Posterior vena cava (tissue), 2 donors: ENCODE measurements around the gene ITGAX. TPM values are rescaled to one million over a fixed set of nuclear protein-coding genes. Genes with fewer than 3 reads are reported as not detected.

Experiments used
- DNase-seq: peaks from one replicate; pipeline ENCODE4 v3.0.0-alpha.2; 2020; ENCODE audit warnings: low spot score
- intact Hi-C, 2 donors: fragments of 100-400 bp; cut with DNase I; formaldehyde crosslinking; loops; one replicate each; pipeline versions ENCODE4 v1.14.1 to v1.14.2; 2022 to 2023
- total RNA-seq, 2 donors: library from RNA; stranded (reverse); fragmentation: NEBNext Ultra II Directional; extraction: Animal tissue kit (Norgen Biotek cat#: 25700); gene quantifications; one replicate each; pipeline ENCODE4 v1.2.1, GENCODE V29; 2021
- donor health status: DM: yes; HTN: yes; CAD: no.
- donor health status: DM: yes; HTN: yes; CAD: no.

ITGAX gene
- total RNA-seq, 2 donors from 2014 or later: 13.4 to 15.2 TPM

DNA sequence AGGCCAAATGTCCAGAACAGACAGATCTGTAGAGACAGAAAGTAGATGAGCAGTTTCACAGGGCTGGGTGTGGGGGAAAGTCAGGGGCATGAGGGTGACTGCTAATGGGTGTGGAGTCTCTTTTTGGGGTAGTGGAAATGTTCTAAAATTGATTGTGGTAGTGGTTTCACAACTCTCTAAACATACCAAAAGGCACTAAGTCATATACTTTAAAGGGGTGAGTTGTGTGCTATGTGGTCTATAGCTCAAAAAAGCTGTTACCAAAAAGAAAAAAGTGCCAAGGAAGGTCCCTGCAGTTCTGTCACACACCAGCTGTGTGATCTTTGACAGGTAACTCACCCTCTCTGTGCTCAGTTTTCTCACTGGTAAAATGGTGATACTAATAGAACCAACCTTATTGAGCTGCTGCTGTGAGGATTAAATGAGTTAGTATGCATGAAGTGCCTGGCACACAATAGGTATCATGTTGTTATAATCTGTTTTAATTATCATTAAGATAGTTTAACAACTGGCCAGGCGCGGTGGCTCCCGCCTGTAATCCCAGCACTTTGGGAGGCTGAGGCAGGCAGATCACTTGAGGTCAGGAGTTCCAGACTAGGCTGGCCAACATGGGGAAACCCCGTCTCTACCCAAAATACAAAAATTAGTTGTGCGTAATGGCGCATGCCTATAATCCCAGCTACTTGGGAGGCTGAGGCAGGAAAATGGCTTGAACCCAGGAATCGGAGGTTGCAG is 10.3 kb downstream of the ITGAX start:
- peak; percentile 38 for DNase-seq
- intact Hi-C loops: no loop called here

DNA sequence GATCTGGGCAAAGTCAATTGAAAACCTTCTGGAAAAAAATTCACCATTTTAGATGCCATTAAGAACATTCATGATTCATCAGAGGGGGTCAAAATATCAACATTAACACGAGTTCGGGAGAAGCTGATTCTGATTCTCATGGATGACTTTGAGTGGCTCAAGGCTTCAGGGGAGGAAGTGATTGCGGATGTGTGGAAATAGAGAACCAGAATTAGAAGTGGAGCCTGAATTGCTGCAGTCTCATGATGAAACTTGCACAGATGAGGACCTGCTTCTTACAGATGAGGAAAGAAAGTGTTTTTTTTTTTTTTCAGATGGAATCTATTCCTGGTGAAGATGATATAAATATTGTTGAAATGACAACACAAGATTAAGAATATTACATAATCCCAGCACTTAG is 12.9 kb downstream of the ITGAX start:
- no peak for DNase-seq
- intact Hi-C loops: no loop called here

DNA sequence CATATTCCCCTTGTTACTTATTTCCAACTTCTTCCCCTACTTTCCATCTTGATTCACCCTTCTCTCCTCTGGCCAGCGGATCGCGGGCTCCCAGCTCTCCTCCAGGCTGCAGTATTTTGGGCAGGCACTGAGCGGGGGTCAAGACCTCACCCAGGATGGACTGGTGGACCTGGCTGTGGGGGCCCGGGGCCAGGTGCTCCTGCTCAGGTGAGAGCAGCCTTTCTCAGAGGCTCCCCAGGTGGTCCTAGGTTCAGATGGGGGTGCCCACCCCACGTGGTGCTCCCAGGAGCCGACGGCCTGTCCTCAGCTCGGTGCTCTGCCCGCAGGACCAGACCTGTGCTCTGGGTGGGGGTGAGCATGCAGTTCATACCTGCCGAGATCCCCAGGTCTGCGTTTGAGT is 16.0 kb downstream of the ITGAX start:
- intact Hi-C loops: no loop called here

DNA sequence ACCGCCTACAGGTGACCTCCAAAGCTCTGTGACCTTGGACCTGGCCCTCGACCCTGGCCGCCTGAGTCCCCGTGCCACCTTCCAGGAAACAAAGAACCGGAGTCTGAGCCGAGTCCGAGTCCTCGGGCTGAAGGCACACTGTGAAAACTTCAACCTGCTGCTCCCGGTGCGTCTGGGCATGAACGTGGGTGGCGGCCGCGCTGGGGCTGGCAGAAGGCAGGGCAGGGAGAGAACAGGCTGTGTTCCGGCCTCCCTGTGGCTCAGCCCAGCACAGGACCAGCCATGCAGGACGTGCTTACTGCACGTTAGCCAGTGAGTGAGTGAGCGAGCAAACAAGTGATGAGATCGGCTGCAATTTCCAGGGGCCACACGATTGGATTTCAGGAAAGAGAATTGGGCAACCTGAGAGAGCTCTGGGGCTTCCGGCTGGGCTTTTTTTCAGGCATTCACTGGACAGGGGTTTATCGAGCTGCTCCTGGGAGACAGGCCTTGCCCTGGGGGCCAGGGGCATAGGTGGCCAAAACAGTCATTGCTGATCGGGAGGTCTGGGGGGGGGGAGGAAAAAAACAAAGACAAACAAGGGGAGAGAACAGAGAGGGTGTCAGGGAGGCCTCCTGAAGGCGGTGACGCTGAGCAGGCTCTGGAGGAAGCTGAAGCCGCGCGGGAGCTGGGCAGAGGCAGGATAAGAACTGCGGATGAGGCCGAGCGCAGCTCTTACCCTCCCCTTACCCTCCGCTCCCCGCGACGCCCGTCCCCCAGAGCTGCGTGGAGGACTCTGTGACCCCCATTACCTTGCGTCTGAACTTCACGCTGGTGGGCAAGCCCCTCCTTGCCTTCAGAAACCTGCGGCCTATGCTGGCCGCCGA is 16.9 kb downstream of the ITGAX start:
- intact Hi-C loops: no loop called here
- DNase-seq: no peak

More for the DNA sequence above, 16.0 kb downstream of the ITGAX start:
- DNase-seq: no peak

DNA sequence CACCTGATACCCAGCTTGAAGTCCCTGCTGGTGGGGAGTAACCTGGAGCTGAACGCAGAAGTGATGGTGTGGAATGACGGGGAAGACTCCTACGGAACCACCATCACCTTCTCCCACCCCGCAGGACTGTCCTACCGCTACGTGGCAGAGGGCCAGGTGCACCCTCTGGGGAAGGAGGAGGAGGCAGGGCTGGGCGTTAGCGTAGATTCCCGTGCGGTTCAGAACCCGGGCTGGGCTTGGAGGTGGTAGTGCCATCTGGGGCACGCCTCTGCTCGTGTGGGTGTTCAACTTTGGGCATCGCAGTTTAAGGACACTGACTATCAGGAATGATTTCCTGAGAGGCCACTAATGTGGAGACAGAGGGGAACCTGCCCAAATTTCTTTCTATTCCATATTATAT is 18.3 kb downstream of the ITGAX start:
- DNase-seq: no peak
- intact Hi-C loops: no loop called here

DNA sequence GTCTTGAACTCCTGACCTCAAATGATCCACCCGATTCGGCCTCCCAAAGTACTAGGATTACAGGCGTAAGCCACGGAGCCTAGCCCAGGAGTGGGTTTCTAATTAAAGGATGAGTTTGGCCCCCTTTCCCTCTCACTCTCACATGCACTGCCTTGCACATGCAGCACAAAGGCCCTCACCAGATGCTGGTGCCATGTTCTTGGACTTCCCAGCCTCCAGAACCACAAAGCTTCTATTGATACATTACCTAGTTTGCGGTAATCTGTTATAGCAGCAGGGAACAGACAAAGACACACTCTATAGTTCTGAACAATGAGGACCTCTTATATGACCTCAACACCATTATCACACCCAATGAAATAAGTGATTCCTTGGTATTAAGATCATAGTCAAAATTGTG is 20.3 kb downstream of the ITGAX start:
- intact Hi-C loops: no loop called here
- no peak for DNase-seq

DNA sequence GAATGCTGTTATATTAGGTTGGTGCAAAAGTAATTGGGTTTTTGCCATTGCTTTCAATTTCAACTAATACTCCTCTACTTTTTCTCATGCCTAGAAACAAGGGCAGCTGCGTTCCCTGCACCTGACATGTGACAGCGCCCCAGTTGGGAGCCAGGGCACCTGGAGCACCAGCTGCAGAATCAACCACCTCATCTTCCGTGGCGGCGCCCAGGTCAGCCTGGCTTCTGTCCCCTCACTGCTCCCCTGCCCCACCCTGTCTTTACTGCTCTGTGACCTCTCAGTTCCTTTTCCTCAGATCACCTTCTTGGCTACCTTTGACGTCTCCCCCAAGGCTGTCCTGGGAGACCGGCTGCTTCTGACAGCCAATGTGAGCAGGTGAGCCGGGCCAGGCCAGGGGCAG is 21.7 kb downstream of the ITGAX start:
- intact Hi-C loops: no loop called here
- DNase-seq: no peak

DNA sequence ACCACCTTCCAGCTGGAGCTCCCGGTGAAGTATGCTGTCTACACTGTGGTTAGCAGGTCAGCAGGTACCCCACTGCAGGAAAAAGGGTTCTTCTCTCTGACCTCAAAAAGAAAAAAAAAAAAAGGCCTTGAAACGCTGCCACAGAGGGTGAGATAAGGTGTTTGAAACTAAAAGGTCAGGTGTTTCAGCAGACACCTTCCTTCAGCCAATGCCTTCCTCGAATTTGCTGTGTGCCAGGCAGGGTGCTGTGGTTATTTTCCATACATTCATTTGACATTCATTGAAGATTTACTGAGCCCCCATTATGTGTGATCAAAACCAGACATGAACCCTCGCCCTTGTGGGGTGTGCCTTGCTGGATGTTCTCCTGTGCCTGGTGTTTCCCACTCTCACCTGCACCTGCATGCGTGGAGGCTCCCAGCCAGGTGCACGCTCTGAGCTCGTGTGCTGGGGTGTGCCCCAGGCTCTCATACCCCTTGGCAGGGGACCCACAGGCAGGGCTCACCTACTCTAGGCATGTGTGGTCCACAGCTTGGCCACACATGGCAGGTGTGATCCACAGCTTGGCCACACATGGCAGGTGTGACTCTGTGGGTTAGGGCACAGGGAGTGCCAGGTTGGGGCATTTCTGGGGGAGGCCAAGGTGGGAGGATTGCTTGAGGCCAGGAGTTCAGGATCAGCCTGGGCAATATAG is 22.4 kb downstream of the ITGAX start:
- DNase-seq: no peak
- intact Hi-C loops: no loop called here

DNA sequence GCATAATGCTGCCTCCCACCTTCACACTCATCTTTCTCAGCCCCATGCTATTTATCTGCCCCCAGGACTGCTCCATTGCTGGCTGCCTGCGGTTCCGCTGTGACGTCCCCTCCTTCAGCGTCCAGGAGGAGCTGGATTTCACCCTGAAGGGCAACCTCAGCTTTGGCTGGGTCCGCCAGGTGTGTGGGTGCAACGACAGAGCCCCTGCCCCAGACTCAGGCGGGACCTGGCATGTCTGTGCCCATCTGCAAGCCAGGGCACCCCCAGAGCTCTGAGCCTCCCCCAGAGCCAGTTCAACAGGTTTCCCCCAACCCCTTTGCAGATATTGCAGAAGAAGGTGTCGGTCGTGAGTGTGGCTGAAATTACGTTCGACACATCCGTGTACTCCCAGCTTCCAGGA is 25.2 kb downstream of the ITGAX start:
- DNase-seq: no peak
- intact Hi-C loops: no loop called here

DNA sequence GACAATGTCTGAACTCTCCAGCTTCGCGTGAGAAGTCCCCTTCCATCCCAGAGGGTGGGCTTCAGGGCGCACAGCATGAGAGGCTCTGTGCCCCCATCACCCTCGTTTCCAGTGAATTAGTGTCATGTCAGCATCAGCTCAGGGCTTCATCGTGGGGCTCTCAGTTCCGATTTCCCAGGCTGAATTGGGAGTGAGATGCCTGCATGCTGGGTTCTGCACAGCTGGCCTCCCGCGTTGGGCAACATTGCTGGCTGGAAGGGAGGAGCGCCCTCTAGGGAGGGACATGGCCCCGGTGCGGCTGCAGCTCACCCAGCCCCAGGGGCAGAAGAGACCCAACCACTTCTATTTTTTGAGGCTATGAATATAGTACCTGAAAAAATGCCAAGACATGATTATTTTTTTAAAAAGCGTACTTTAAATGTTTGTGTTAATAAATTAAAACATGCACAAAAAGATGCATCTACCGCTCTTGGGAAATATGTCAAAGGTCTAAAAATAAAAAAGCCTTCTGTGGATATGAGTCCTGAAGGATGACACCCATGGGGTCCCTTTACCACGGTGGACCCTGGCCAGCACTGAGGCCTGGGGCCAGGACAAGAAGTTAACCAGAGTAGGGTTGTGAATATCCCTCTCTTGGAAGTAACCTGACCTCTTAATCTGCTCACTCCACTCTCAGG is 27.6 kb downstream of the ITGAX start:
- DNase-seq: peak; percentile 88
- intact Hi-C loops: no loop called here

DNA sequence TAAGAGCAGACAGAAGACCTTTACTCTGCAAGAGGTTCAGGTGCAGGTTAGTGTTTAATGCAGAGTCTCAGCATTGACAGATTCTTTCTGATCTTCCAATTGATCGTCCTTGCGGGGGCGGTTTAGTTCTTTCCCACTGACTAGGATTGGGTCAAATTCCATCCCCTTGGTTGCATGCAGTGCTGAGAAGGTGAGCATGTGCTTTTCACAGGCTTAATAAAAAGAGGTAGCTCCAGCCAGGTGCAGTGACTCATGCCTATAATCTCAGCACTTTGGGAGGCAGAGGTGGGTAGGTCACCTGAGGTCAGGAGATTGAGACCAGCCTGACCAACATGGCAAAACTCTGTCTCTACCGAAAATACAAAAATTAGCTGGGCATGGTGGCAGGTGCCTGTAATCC is 30.7 kb downstream of the ITGAX start:
- intact Hi-C loops: no loop called here
- no peak for DNase-seq

DNA sequence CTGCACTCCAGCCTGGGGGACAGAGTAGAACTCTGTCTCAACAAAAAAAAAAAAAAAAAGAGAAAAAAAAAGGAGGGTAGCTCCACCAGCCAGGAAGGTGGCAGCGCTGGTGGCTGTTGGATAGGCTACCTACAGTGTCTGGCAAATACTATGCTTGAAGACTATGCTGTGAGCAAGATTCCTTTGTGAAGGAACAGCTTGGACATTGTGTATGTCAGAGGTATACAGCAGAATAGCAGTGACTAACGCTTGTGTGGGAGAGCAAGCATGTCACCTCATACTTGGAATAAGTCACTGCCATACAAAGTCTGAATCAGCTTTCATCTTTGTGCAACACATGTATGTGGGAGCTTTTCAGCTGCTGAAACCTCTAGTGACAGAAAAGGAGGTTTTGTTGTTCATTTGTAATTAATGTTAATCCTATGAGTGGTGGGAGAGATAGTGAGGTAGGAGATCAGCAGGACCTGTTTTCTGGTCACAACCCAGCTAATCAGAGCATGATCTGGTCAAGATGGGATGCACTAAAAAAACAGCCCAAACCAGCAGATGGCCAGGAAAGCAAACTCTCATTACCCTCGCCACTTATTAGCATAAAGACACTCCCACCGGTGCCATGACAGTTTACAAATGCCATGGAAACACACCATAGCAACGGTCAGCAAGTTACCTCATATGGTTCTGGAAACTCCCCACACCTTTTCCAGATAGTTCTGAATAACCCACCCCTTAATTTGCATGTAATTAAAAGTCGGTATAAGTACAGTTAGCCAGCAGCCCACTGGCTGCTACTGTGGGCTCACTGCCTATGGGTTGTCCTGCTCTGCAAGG is 31.4 kb downstream of the ITGAX start:
- DNase-seq: no peak
- intact Hi-C loops: no loop called here

DNA sequence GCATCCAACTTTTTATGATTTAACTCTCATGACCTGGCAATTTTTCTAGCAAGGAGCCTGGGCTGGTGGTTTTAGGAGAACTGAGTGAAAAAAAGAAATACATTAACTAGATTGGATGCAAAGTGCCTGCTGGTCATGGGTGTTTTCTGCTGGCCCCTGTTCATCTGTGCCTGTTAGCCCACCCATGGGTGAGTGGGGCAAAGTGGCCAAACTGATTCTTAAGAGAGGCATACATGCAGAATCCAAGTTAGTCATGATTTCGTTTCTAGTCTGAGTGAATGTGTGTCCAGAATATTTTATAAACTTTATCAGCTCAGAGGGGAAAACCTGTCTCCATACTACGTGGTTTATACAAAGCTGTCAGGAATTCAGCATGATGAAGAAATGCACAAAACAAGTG is 33.6 kb downstream of the ITGAX start:
- intact Hi-C loops: no loop called here
- no peak for DNase-seq

DNA sequence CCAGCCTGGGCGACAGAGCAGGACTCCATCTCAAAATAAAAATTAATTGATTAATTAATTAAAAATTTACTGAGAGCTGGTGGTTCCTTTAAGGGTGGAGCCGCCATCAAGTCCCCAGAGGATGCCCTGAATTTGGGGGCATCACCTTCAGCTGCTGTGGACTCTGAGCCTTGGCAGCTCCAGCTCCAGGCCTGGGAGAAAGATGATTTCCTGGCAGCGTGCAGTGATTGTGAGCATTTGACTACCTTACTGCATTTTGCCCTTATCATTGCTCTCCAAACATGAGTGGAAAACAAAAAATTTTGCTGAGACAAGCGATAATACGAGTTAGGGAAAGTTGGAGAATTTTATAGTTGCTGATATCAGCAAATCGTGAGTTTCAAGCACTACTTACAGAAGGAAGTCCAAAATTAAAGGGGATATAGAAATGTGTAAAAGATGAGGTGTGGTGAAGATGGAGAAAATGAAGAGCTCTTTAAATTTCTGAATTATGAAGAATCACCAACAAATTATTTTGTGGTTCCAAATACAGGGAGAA is 35.6 kb downstream of the ITGAX start:
- DNase-seq: no peak

DNA sequence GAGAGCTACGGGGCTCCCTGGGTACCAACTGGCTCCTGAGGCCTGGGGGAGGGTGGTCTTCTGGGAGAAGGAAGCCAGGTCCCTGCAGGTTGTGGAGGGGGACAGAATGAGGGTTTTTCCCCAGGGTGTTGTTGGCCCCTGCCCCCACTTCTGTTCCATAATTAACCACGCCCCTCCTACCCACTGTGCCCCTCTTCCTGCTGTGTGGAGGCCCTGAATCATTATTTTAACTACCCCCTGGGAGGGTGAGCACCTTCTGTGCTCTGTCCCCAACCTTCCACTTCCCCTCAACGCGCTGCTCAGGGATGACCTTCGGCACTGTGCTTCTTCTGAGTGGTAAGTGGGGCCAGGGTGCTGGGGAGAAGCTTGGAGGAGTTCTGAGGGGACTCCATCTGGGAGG is 38.1 kb downstream of the ITGAX start, which contains the start of gene ITGAD:
Gene ITGAD (plus strand): TSS at position 280 of the 400 bp plus-strand sequence. CDS start 26 bp downstream, at position 306.
- no peak for DNase-seq
- intact Hi-C loops: no loop called here

More for the DNA sequence above, 35.6 kb downstream of the ITGAX start:
- intact Hi-C loops: no loop called here

DNA sequence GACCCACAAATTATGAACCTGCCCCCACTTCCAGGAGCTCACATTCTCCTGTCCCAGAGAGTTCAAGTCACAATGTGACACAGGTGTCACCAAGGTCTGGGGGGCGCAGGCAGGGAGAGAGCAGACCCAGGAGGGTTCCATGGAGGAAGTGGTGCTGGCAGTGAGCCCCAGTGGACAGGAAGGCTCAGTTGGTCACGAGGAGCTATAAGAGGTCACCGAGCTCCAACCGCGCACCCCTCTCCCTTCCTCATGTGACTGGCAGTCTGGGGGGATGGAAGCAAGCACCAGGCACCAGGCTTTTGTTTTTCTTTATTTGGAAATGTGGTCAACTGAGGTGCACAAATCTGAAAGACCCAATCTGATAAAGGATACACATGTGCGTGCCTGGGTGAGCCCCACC is 40.7 kb downstream of the ITGAX start:
- DNase-seq: no peak
- intact Hi-C loops: no loop called here

DNA sequence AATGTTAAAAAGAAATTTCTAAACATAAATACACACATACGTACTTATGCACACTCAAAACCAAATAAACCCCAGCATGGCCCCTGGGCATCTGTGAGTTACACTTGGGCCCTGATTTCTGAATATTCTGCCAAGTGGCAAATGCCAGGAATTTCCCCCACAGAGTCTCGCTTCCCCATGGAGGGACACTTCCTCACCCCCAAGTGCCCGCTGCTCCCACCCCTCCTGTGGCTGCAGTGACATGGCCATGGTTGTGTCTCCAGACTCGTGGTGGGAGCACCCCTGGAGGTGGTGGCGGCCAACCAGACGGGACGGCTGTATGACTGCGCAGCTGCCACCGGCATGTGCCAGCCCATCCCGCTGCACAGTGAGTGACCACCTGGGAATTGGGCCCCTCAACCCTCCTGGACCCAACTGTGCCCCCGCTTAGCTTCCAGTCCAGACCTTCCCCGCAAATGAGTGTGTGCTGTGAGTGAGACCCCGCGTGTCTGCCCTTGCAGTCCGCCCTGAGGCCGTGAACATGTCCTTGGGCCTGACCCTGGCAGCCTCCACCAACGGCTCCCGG is 42.2 kb downstream of the ITGAX start:
- intact Hi-C loops: no loop called here
- no peak for DNase-seq

DNA sequence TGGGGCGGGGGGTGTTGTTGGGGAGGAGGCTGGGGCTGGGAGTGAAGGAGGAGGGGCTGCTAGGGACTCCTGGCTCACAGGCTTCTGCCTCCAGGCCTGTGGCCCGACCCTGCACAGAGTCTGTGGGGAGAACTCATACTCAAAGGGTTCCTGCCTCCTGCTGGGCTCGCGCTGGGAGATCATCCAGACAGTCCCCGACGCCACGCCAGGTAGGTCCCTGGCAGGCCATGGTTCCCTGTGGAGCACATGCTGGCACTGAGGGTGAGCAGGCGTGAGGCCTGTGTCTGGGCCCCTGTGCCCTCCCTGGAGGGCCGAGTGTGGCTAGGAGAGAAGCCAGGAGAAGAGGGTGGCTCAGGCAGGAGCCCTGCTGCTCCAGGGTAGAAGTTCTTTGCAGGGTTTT is 42.7 kb downstream of the ITGAX start:
- intact Hi-C loops: no loop called here
- no peak for DNase-seq
